ENCODE data around the gene CTSC.

- TF ChIP-seq, protein P1, sequence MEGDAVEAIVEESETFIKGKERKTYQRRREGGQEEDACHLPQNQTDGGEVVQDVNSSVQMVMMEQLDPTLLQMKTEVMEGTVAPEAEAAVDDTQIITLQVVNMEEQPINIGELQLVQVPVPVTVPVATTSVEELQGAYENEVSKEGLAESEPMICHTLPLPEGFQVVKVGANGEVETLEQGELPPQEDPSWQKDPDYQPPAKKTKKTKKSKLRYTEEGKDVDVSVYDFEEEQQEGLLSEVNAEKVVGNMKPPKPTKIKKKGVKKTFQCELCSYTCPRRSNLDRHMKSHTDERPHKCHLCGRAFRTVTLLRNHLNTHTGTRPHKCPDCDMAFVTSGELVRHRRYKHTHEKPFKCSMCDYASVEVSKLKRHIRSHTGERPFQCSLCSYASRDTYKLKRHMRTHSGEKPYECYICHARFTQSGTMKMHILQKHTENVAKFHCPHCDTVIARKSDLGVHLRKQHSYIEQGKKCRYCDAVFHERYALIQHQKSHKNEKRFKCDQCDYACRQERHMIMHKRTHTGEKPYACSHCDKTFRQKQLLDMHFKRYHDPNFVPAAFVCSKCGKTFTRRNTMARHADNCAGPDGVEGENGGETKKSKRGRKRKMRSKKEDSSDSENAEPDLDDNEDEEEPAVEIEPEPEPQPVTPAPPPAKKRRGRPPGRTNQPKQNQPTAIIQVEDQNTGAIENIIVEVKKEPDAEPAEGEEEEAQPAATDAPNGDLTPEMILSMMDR (IDR thresholded peaks at IDR 0.05), result no peak
- no peak for TF ChIP-seq POLR2A (IDR thresholded peaks at IDR 0.05)
These were observed 15.8 kb upstream of the CTSC start for GRCh38 chr11:88353386-88353785.
